Type B pancreatic cell (in vitro differentiated cells): Measurements from ENCODE around the gene BPHL. TPM values are rescaled to one million over a fixed set of nuclear protein-coding genes. Genes with fewer than 3 reads are reported as not detected.

Experiments used
- DNase-seq: peaks from one replicate; pipeline ENCODE4 v3.0.0; 2021; ENCODE audit warnings: mixed read lengths; ENCODE audit not compliant: unreplicated experiment; ENCODE audit errors: extremely low spot score
- H3K27ac Mint-ChIP-seq: 2 replicates; pipeline ENCODE4 v1.8.0; 2021; ENCODE audit warnings: mild to moderate bottlenecking, mixed read lengths
- H3K27me3 Mint-ChIP-seq: 2 replicates; pipeline ENCODE4 v1.8.0; 2021; ENCODE audit warnings: mixed read lengths
- H3K36me3 Mint-ChIP-seq: 2 replicates; pipeline ENCODE4 v1.8.0; 2021; ENCODE audit warnings: mixed read lengths
- H3K4me1 Mint-ChIP-seq: one replicate; pipeline ENCODE4 v1.8.0; 2021; ENCODE audit warnings: mixed read lengths; ENCODE audit not compliant: unreplicated experiment
- H3K4me3 Mint-ChIP-seq: 2 replicates; pipeline ENCODE4 v1.8.0; 2021; ENCODE audit warnings: mild to moderate bottlenecking, mixed read lengths
- H3K9me3 Mint-ChIP-seq: 2 replicates; pipeline ENCODE4 v1.8.0; 2021; ENCODE audit warnings: mixed read lengths
- CTCF ChIP-seq: fragments of 200-600 bp; sonication (generic); conservative IDR thresholded peaks from 2 replicates; pipeline ENCODE4 v1.5.0; 2021; ENCODE audit warnings: antibody characterized with exemption, mild to moderate bottlenecking
- total RNA-seq: library from RNA; stranded (reverse); gene quantifications from 2 replicates; pipeline ENCODE4 v1.2.1, GENCODE V29; 2021; ENCODE audit warnings: low replicate concordance

The BPHL gene
- total RNA-seq, 1 donor from 2014 or later = 56.2 TPM

DNA sequence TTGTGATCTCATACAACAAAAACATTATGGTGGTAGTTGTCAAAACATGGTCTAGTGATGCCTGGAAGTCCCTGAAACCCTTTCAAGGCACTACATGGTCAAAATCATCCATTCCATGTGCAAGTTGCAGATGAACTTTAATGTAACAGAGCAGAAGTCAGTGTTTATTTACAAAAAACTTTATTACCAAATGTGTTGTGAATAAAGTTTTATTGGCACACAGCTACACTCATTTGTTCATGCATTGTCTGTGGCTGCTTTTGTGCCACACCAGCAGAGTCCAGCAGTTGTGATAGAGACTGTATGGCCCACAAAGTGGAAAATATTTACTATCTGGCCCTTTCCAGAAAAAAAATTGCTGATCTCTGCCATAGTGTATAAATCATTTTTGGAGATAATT lies 82.2 kb downstream of the BPHL start:
- H3K9me3 Mint-ChIP-seq = peaks cover 5% of the 10 kb centered on the region
- no peaks in the 10 kb centered on the region for H3K36me3 Mint-ChIP-seq
- DNase-seq = no peak
- H3K27ac Mint-ChIP-seq = no peak overlapping the region
- H3K4me1 Mint-ChIP-seq = no peaks in the 10 kb centered on the region
- H3K4me3 Mint-ChIP-seq = no peak overlapping the region
- TF ChIP-seq CTCF = no peak
- no peaks in the 10 kb centered on the region for H3K27me3 Mint-ChIP-seq

DNA sequence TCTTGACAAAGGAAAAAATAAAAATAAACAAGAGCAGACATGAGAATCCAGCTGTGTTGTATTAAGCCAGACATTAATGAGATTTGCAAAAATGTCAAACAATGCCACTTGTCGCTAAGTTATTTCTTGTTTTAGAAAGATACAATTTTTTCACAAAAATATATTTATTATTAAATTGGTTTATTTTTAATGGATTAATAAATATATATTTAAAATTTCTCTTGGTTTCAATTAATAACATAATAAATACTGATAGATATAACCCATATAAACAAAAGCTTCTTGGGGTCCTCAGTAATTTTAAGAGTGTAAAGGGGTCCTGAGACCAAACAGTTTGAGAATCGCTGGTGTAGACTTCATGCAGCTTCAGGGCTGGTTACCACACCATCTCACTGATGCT lies 82.9 kb downstream of the BPHL start:
- H3K9me3 Mint-ChIP-seq = peaks cover 5% of the 10 kb centered on the region
- no peaks in the 10 kb centered on the region for H3K4me1 Mint-ChIP-seq
- no peaks in the 10 kb centered on the region for H3K36me3 Mint-ChIP-seq
- DNase-seq = no peak
- TF ChIP-seq CTCF = no peak
- H3K4me3 Mint-ChIP-seq = no peak overlapping the region
- H3K27ac Mint-ChIP-seq = no peak overlapping the region
- H3K27me3 Mint-ChIP-seq = no peaks in the 10 kb centered on the region

Other genes starting within 250 kb of the BPHL start
- gene SERPINB9, start 215.4 kb upstream of the BPHL start, total RNA-seq = 6.0 and 6.5 TPM in 2 replicates
- gene SERPINB6, start 147.1 kb upstream of the BPHL start, total RNA-seq = 57.5 and 61.2 TPM in 2 replicates
- 19.1 and 19.5 TPM in 2 replicates for gene NQO2, start 118.8 kb upstream of the BPHL start, total RNA-seq
- 14.7 and 16.3 TPM in 2 replicates for gene RIPK1, start 50.2 kb upstream of the BPHL start, total RNA-seq
- gene TUBB2A, start 38.8 kb downstream of the BPHL start, total RNA-seq = 51.8 and 62.9 TPM in 2 replicates
- gene TUBB2B, start 108.9 kb downstream of the BPHL start, total RNA-seq = 37.8 and 158 TPM in 2 replicates
- gene PSMG4, start 140.2 kb downstream of the BPHL start, total RNA-seq = 18.1 and 24.1 TPM in 2 replicates